GM12878 (cell line): ENCODE data around the gene SRPK2.

Source experiments
- ESRRA ChIP-seq: IDR thresholded peaks from 2 replicates; pipeline ENCODE4 v1.6.1; 2012; ENCODE audit warnings: mild to moderate bottlenecking, low read length, improper control_type of control experiment
- EZH2 ChIP-seq: IDR thresholded peaks from 2 replicates; pipeline ENCODE4 v1.6.1; 2012; ENCODE audit warnings: low read depth, mild to moderate bottlenecking, control low read depth, inconsistent platforms, low read length, borderline replicate concordance; ENCODE audit not compliant: control insufficient read depth
- FOXK2 ChIP-seq: fragments of 450-650 bp; IDR thresholded peaks from 2 replicates; pipeline ENCODE4 v1.6.1; 2017; ENCODE audit warnings: mild to moderate bottlenecking, moderate library complexity
- NFYA ChIP-seq: IDR thresholded peaks from 2 replicates; pipeline ENCODE4 v1.6.1; 2011; ENCODE audit warnings: low read depth, mild to moderate bottlenecking, low read length, improper control_type of control experiment, borderline replicate concordance
- POLR2A ChIP-seq: IDR thresholded peaks from 2 replicates; pipeline ENCODE4 v1.6.1; 2011; ENCODE audit warnings: low read depth, mild to moderate bottlenecking, low read length
- POLR2AphosphoS5 ChIP-seq: IDR thresholded peaks from 2 replicates; pipeline ENCODE4 v1.6.1; 2011; ENCODE audit warnings: mild to moderate bottlenecking, low read length, inconsistent platforms
- REST ChIP-seq: IDR thresholded peaks from 2 replicates; pipeline ENCODE4 v1.6.1; 2012; ENCODE audit warnings: mild to moderate bottlenecking, low read depth, low read length
- RFX5 ChIP-seq: IDR thresholded peaks from 2 replicates; pipeline ENCODE4 v1.6.1; 2011; ENCODE audit warnings: low read depth, low read length, improper control_type of control experiment
- SMC3 ChIP-seq: IDR thresholded peaks from 2 replicates; pipeline ENCODE4 v1.6.1; 2011; ENCODE audit warnings: low read length, improper control_type of control experiment, borderline replicate concordance
- SP1 ChIP-seq: IDR thresholded peaks from one replicate; pipeline ENCODE4 v1.6.1; 2011; ENCODE audit warnings: low read depth, low read length
- SRF ChIP-seq, 2 experiments: IDR thresholded peaks; 2 replicates each; pipeline ENCODE4 v1.6.1; 2011; ENCODE audit warnings: low read depth in 2 of 2, low read length in 2 of 2, mild to moderate bottlenecking in 1 of 2, moderate library complexity in 1 of 2
- ZNF24 ChIP-seq: fragments of 450-650 bp; IDR thresholded peaks from 2 replicates; pipeline ENCODE4 v1.6.1; 2017; ENCODE audit warnings: antibody characterized with exemption, mild to moderate bottlenecking
- TF ChIP-seq, protein P1 (sequence below), 3 experiments: IDR thresholded peaks in 2 of 3; conservative IDR thresholded peaks in 1 of 3; 2 replicates each; pipeline ENCODE4 v1.5.1; 2011; ENCODE audit warnings: low read depth in 3 of 3, low read length in 3 of 3, mild to moderate bottlenecking in 3 of 3, control low read depth in 2 of 3, moderate library complexity in 2 of 3, inconsistent platforms in 1 of 3, mixed read lengths in 1 of 3; ENCODE audit not compliant: control insufficient read depth in 2 of 3, insufficient read depth in 1 of 3; ENCODE audit errors: extremely low read depth in 1 of 3

DNA sequence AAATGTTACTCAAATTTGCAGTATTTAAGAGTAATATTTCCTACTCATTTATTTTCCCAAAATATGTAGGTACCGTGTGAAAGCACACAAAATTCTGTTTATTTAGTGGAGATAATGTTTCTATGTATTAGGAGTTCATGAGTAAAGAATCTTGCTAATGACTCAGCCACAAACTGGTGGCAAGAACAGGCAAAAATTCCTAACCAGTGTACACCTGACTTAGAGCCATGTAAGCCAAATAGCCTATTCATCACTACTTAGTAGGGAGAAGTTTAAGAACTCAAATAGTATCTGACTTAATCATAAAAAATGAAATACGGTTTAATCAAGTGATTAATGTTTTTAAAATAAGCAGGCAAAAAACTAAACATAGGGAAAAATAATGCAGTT is 169.0 kb downstream of the SRPK2 start:
- TF ChIP-seq ESRRA (no peak), RFX5 (no peak), SP1 (no peak), NFYA (no peak), POLR2A (no peak), ZNF24 (no peak), REST (no peak), EZH2 (no peak), FOXK2 (no peak), SRF (IDR thresholded peaks at IDR 0.05; ENCODE audit: low read depth in 2 of 2, low read length in 2 of 2) (no peak), POLR2AphosphoS5 (no peak), SMC3 (no peak)
- TF ChIP-seq, protein P1, sequence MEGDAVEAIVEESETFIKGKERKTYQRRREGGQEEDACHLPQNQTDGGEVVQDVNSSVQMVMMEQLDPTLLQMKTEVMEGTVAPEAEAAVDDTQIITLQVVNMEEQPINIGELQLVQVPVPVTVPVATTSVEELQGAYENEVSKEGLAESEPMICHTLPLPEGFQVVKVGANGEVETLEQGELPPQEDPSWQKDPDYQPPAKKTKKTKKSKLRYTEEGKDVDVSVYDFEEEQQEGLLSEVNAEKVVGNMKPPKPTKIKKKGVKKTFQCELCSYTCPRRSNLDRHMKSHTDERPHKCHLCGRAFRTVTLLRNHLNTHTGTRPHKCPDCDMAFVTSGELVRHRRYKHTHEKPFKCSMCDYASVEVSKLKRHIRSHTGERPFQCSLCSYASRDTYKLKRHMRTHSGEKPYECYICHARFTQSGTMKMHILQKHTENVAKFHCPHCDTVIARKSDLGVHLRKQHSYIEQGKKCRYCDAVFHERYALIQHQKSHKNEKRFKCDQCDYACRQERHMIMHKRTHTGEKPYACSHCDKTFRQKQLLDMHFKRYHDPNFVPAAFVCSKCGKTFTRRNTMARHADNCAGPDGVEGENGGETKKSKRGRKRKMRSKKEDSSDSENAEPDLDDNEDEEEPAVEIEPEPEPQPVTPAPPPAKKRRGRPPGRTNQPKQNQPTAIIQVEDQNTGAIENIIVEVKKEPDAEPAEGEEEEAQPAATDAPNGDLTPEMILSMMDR (IDR thresholded peaks at IDR 0.05 in 2 of 3, conservative IDR thresholded peaks at IDR 0.05 in 1 of 3; ENCODE audit: control insufficient read depth in 2 of 3, extremely low read depth in 1 of 3, insufficient read depth in 1 of 3, low read depth in 3 of 3, low read length in 3 of 3) = no peak
